Endometrium (tissue), 2 donors: ENCODE measurements around the gene RABL3.
"Not testable (repeated sequence)": the region's sequence is repeated elsewhere in the genome, so short reads cannot be mapped to it uniquely, and the experiment has no call there.

ENCODE experiments used
- FAIRE-seq: peaks from 2 replicates; lab custom pipeline; 2012; peaks lifted over from hg19 to GRCh38; lab: Jason Lieb, UNC
- donor health status: control.
- donor health status: control.

Gene RABL3

GRCh38 chr3:120645083-120645845, 97.1 kb downstream of the RABL3 start:
- FAIRE-seq: no peak

DNA sequence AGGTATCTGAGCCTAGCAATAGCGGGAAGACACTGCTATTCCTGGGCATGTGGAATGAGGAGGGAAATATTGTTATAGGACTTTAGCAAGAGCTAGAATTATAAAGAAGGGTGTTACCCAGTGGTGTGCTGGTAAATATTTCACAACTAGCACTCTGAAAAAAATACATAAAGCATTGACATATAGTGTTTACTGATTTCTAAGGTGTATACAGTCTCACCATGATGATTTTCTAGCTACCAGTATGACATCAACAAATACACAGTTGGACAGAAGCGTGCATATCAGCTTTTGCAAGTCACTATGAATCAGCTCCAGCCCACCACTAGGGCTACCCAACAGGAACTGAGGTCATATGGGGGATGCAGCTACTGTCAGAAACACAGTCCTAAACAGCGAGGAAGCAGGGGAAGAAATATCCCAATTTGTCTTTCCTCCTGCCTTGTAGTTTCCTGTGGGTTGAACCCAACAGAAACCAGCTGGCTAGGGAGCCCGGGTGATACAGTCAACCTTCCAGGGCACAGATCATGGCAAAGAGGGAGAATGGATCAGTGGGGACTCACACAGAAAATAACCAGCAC, 99.9 kb downstream of the RABL3 start:
- no peak for FAIRE-seq

DNA sequence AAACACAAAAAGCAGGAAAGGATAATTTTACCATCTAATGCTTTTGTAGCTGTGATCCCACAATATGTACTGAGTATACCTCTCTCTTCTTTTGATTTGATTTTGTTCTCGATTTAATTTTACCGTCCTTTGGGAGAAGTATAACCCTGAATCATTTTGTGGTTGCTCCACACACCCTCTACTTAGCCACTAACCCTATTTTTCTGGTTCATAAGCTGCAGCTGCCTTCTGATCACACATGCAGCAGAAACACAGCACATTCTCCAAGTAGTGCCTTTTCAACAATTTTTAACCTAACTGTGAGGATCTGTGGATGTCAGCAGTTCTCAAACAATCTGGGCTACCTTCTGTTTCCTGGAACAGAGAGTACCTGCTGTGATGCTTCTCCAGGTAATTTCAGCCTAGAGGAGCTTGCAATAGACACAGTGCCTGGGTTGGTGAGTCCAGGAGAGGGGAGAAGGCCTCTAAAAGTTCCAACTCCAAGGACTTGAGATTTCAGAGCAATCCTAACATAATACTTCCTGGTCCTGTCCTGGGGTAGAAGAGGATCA, 100.5 kb downstream of the RABL3 start:
- no peak for FAIRE-seq

GRCh38 chr3:120640231-120640630, 102.1 kb downstream of the RABL3 start:
- FAIRE-seq: no peak

DNA sequence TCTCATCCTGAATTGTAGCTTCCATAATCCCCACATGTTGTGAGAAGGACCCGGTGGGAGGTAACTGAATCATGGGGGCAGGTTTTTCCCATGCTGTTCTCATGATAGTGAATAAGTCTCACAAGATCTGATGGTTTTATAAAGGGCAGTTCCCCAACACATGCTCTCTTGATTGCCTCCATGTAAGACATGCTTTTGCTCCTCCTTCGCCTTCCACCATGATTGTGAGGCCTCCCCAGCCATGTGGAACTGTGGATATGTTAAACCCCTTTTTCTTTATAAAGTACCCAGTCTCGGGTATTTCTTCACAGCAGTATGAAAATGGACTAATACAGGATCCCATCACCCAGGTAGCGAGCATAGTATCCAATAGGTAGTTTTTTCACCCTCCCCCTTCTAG, 103.5 kb downstream of the RABL3 start:
- not testable (repeated sequence) for FAIRE-seq

DNA sequence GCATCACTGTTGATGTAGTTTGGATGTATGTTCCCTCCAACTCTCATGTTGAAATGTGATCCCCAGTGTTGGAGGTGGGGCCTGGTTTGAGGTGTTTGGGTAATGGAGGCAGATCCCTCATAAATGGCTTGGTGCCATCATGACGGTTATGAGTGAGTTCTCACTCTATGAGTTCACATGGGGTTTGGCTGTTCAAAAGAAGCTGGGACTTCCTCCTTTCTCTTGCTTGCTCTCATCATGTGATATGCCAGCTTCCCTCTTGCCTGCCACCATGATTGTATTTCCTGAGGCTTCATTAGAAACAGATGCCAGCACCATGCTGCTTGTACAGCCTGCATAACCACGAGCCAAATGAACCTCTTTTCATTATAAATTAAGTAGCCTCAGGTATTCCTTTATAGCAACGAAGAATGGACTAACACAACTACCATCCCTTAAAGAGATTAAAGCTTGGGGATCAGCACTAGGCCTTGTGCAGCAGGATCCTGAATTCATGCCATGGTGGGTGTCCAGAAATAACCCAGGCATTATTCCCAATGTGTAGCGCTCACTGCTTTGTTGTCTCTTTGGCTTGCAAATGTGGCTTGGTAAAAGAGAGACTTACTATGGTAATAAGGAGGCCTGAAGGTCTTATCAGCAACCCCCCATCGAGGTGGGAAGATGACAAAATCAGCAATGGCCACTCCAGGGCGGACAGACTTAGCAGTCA, 104.3 kb downstream of the RABL3 start:
- no peak for FAIRE-seq

DNA sequence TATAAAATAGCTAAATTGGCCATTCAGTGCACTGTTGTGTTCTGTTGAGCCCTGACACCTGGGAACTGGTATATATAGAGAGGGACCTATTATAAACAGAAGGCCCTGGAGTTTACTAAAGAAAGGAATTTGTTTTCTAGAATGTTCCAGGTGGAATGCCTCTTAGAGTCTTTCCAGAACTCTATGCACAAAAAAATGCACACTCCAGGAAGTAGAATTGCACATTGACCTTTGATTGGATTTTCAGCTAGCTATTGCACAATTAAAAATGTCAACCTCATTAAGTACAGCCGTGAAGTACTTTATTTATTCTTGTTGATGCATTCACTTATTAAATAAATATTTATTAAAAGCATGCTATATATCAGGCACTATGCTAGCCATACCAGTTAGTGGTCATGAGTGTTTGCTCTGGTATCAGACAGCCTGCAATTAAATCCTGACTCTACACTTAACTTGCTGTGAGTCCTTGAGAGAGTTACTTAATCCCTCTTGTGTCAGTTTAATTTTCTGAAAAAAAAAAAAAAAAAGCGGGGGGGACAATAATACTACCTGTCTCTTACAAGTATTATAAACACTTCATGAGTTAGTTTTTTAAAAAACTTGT, 105.4 kb downstream of the RABL3 start:
- no peak for FAIRE-seq
